HG03575 (cell line): ENCODE data around the gene PRSS1.

Experiments used
- ATAC-seq: cut with Tn5 transposase; IDR thresholded peaks from one replicate; pipeline ENCODE4 v1.9.1; 2021; ENCODE audit not compliant: unreplicated experiment, insufficient number of reproducible peaks, low FRiP score; ENCODE audit errors: extremely low read depth

PRSS1 gene

GRCh38 chr7:142801601-142802295 is 52.5 kb downstream of the PRSS1 start:
- ATAC-seq, result no peak

GRCh38 chr7:142802301-142802700 is 53.0 kb downstream of the PRSS1 start:
- no peak for ATAC-seq
